ENCODE measurements around the gene CDK14.

DNA sequence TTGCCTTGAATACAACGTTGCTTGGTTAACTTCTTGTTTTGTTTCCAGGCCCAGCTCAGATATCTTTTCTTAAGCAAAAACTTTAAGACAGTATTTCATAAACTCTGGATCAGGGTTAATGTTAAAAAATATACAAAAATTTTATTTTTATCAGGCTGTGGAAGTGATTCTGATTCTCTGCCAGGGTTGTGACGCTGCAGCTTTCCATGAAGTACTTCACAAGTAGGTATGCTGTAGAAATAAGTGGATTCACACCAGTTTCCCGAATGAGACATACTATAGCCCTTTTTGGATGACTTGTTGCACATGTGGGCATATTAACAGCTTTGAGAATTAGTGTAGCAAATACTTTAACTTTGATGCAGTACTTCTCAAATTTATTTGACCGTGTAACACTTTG is 70.1 kb downstream of the CDK14 start:
- TF ChIP-seq, protein P1, sequence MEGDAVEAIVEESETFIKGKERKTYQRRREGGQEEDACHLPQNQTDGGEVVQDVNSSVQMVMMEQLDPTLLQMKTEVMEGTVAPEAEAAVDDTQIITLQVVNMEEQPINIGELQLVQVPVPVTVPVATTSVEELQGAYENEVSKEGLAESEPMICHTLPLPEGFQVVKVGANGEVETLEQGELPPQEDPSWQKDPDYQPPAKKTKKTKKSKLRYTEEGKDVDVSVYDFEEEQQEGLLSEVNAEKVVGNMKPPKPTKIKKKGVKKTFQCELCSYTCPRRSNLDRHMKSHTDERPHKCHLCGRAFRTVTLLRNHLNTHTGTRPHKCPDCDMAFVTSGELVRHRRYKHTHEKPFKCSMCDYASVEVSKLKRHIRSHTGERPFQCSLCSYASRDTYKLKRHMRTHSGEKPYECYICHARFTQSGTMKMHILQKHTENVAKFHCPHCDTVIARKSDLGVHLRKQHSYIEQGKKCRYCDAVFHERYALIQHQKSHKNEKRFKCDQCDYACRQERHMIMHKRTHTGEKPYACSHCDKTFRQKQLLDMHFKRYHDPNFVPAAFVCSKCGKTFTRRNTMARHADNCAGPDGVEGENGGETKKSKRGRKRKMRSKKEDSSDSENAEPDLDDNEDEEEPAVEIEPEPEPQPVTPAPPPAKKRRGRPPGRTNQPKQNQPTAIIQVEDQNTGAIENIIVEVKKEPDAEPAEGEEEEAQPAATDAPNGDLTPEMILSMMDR (IDR thresholded peaks at IDR 0.05), result no peak
- TF ChIP-seq EP300 (IDR thresholded peaks at IDR 0.05), result no peak
- no peak for TF ChIP-seq POLR2A (IDR thresholded peaks at IDR 0.05)
- no peak for TF ChIP-seq POLR2AphosphoS5 (IDR thresholded peaks at IDR 0.05)
